Measurements from ENCODE around the gene PLPP7. TPM values are rescaled to one million over a fixed set of nuclear protein-coding genes. Genes with fewer than 3 reads are reported as not detected.

The PLPP7 gene
- total RNA-seq, 2 experiments from 2014 or later = 0.11 to 0.16 TPM

- Histone ChIP-seq H3K4me3 (ENCODE audit: low read depth, low read length, poor library complexity, severe bottlenecking) (peak overlapping the region; percentile 90), H3K9me3 (ENCODE audit: low read length) (no peaks in the 10 kb centered on the region), H3K27ac (ENCODE audit: low read depth, low read length, poor library complexity, severe bottlenecking) (peak overlapping the region; percentile 76), H3K4me1 (ENCODE audit: insufficient read depth, low read length, poor library complexity, severe bottlenecking) (peaks cover 60% of the 10 kb centered on the region), H3K9me2 (ENCODE audit: insufficient read depth, low read length) (no peaks in the 10 kb centered on the region), H3K79me2 (ENCODE audit: insufficient read depth, low read depth, low read length) (peaks cover 81% of the 10 kb centered on the region), H4K20me1 (ENCODE audit: insufficient read depth, low read length) (no peaks in the 10 kb centered on the region), H2AFZ (ENCODE audit: low read length) (0 out of 2 replicates have a peak overlapping the region, but pooled peaks have one; percentile 19), H3K36me3 (ENCODE audit: insufficient read depth, low read length) (peaks cover 21% of the 10 kb centered on the region), H3K4me2 (ENCODE audit: low read length) (peak overlapping the region; percentile 74)
- DNase-seq (ENCODE audit: low spot score) = peak; percentile 44
- POLR2A ChIA-PET = interaction anchor here (0.6 to 7.9 kb wide), 4 partner anchors 10 to 405 kb away, joined by 3 to 132 read pairs (median 5); no protein-coding TSS in a partner anchor
- no TSS peak for BruUV-seq (replicated peaks)
- CTCF ChIA-PET (ENCODE audit: unreplicated experiment) = interaction anchor here (1.7 kb wide), 1 partner anchor 16 kb away, joined by 7 read pairs; no protein-coding TSS in a partner anchor
- TF ChIP-seq CTCF (conservative IDR thresholded peaks at IDR 0.05; ENCODE audit: low read length) (peak; percentile 36; the same call in 1 of the 2 replicates), EZH2phosphoT487 (IDR thresholded peaks at IDR 0.05; ENCODE audit: borderline replicate concordance, low read depth, low read length) (no peak)
- intact Hi-C loops (cut with micrococcal nuclease; ENCODE audit: unreplicated experiment) = loop anchor here (10.0 kb wide), 1 partner anchor 402 kb away; no protein-coding TSS in a partner anchor
These were observed 16.2 kb upstream of the PLPP7 start for GRCh38 chr9:131273146-131273855.

- Histone ChIP-seq H2AFZ (ENCODE audit: low read length) (peak overlapping the region; percentile 4; the same call in 1 of the 2 replicates), H3K4me2 (ENCODE audit: low read length) (peak overlapping the region; percentile 74), H3K9me3 (ENCODE audit: low read length) (no peaks in the 10 kb centered on the region), H3K79me2 (ENCODE audit: insufficient read depth, low read depth, low read length) (peaks cover 73% of the 10 kb centered on the region), H3K27ac (ENCODE audit: low read depth, low read length, poor library complexity, severe bottlenecking) (peak overlapping the region; percentile 76), H3K4me1 (ENCODE audit: insufficient read depth, low read length, poor library complexity, severe bottlenecking) (peaks cover 56% of the 10 kb centered on the region), H4K20me1 (ENCODE audit: insufficient read depth, low read length) (no peaks in the 10 kb centered on the region), H3K4me3 (ENCODE audit: low read depth, low read length, poor library complexity, severe bottlenecking) (peak overlapping the region; percentile 90), H3K9me2 (ENCODE audit: insufficient read depth, low read length) (no peaks in the 10 kb centered on the region), H3K36me3 (ENCODE audit: insufficient read depth, low read length) (peaks cover 21% of the 10 kb centered on the region)
- peak; percentile 59 for DNase-seq (ENCODE audit: low spot score)
- no peak for TF ChIP-seq EZH2phosphoT487 (IDR thresholded peaks at IDR 0.05; ENCODE audit: borderline replicate concordance, low read depth, low read length)
- no peak for TF ChIP-seq CTCF (conservative IDR thresholded peaks at IDR 0.05; ENCODE audit: low read length)
- BruUV-seq (replicated peaks) = no TSS peak
- POLR2A ChIA-PET = interaction anchor here (0.6 to 7.9 kb wide), 5 partner anchors 19 to 405 kb away, joined by 3 to 132 read pairs (median 5); no protein-coding TSS in a partner anchor
- CTCF ChIA-PET (ENCODE audit: unreplicated experiment) = interaction anchor here (0.6 to 1.7 kb wide), 7 partner anchors 13 to 231 kb away, joined by 3 to 7 read pairs (median 4); no protein-coding TSS in a partner anchor
- intact Hi-C loops (cut with micrococcal nuclease; ENCODE audit: unreplicated experiment) = loop anchor here (10.0 kb wide), 1 partner anchor 401 kb away; no protein-coding TSS in a partner anchor
These were observed 15.5 kb upstream of the PLPP7 start for GRCh38 chr9:131273856-131274673.
